Skeletal muscle satellite cell (primary cell): ENCODE results near the gene LUC7L.
"Not testable (repeated sequence)": the region's sequence is repeated elsewhere in the genome, so short reads cannot be mapped to it uniquely, and the experiment has no call there.

Source experiments
- H3K27me3 ChIP-seq: 2 replicates; pipeline ENCODE4 v1.7.0; 2013; ENCODE audit warnings: low read length; ENCODE audit not compliant: control insufficient read depth, insufficient read depth
- H3K36me3 ChIP-seq: 2 replicates; pipeline ENCODE4 v1.7.0; 2013; ENCODE audit warnings: mild to moderate bottlenecking, control low read depth, low read length; ENCODE audit not compliant: insufficient read depth
- H3K4me1 ChIP-seq: 2 replicates; pipeline ENCODE4 v1.7.0; 2013; ENCODE audit warnings: low read length; ENCODE audit not compliant: control insufficient read depth, insufficient read depth
- H3K4me2 ChIP-seq: 2 replicates; pipeline ENCODE4 v1.7.0; 2013; ENCODE audit warnings: mild to moderate bottlenecking, low read length
- H3K4me3 ChIP-seq: 2 replicates; pipeline ENCODE4 v1.7.0; 2013; ENCODE audit warnings: low read length
- H3K9ac ChIP-seq: 2 replicates; pipeline ENCODE4 v1.7.0; 2013; ENCODE audit warnings: mild to moderate bottlenecking, low read depth, low read length, moderate library complexity
- H3K9me3 ChIP-seq: replicated peaks from 2 replicates; pipeline ENCODE4 v1.7.0; 2013; ENCODE audit warnings: mild to moderate bottlenecking, control low read depth, low read length

Gene LUC7L

DNA sequence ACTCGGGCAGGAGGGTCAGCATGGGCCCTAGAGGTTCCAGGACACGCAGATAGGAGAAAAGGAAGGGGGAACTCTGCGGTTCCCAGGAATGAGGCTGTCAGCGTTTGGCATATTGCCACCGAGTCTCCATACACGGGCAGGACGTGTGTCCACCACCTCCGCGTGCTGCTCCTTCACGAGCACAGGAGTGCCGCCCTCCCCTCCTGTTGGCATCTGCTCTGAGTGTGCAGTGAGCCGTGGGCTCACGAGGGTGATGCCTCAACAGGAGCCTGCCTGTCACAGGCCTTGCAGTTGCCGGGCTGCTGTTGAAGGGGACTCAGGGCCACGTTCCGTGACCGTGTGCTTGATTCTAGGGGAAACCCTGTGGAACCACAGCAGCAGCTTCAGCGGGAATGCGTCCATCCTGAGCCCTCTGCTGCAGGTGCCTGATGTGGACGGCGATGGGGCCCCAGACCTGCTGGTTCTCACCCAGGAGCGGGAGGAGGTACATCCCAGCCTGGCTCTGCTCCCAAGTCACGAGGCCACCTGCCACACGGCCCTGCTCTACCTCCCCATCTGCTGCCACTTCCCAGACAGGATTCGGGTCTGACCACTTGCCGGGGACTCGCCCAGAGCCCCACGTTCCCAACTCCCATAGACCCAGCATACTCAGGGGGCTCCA, 31.9 kb upstream of the LUC7L start:
- H3K4me1 ChIP-seq, result peaks cover 5% of the 10 kb centered on the region
- no peak overlapping the region for H3K4me2 ChIP-seq
- no peak overlapping the region for H3K4me3 ChIP-seq
- H3K9ac ChIP-seq, result no peak overlapping the region
- H3K9me3 ChIP-seq, result no peaks in the 10 kb centered on the region
- no peaks in the 10 kb centered on the region for H3K27me3 ChIP-seq
- H3K36me3 ChIP-seq, result peaks cover 14% of the 10 kb centered on the region

DNA sequence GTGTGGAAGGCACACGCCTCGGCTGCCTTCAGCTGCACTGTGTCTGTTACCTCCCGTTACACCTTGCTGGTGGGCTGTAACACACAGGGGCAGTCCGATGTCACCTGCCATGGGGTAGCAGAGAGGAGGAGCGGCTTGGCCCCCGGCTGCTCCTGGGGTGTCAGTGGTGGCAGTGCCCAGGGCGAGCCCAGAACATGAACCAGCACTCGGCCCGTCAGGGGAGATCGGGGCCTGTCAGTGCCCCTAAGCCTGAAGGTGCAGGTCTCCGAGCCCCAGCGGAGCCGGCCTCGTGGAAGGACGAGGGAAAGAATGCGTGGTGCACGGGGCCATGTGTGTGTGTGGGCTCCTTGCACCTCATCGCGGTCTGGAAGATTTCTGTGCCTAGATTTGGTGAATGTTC, 31.1 kb upstream of the LUC7L start:
- Histone ChIP-seq H3K4me1 (no peaks in the 10 kb centered on the region), H3K36me3 (peaks cover 18% of the 10 kb centered on the region), H3K4me3 (no peak overlapping the region), H3K9me3 (no peaks in the 10 kb centered on the region), H3K4me2 (no peak overlapping the region), H3K27me3 (no peaks in the 10 kb centered on the region), H3K9ac (no peak overlapping the region)

DNA sequence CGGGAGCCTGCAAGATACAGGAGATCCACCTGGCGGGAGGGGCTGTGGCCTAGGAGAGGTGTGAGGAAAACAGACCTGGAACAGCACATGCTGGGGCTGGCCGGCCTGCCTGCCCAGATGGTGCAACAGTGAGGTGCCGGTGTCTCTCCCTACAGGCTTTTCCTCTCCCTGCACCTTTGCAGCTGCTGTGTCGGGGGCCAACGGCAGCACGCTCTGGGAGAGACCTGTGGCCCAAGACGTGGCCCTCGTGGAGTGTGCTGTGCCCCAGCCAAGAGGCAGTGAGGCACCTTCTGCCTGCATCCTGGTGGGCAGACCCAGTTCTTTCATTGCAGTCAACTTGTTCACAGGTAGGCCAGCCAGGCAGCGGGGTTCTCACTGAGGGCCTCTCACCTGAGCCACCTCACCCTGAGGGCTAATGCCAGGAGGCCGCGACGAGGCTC, 30.6 kb upstream of the LUC7L start:
- no peak overlapping the region for H3K4me2 ChIP-seq
- no peaks in the 10 kb centered on the region for H3K4me1 ChIP-seq
- H3K9me3 ChIP-seq, result no peaks in the 10 kb centered on the region
- no peak overlapping the region for H3K4me3 ChIP-seq
- peaks cover 17% of the 10 kb centered on the region for H3K36me3 ChIP-seq
- H3K9ac ChIP-seq, result no peak overlapping the region
- H3K27me3 ChIP-seq, result no peaks in the 10 kb centered on the region

DNA sequence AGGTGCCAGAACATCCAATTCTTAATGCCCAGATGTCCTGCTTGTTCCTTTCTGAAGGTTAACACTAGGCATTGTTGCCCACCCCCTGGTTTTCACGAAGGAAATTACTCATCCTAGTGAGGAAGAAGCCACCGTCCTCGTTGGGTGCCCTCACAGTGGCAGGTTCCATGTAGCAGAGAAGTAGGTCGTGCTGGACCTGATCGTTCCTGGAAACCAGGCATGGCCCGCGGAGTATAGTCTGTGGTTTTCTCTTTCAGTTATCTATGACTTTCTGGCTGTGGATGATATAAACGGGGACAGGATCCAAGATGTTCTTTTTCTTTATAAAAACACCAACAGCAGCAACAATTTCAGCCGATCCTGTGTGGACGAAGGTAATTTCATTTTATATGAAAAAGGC, 30.0 kb upstream of the LUC7L start:
- no peaks in the 10 kb centered on the region for H3K27me3 ChIP-seq
- H3K4me2 ChIP-seq, result no peak overlapping the region
- no peaks in the 10 kb centered on the region for H3K9me3 ChIP-seq
- H3K36me3 ChIP-seq, result peaks cover 20% of the 10 kb centered on the region
- no peak overlapping the region for H3K9ac ChIP-seq
- no peak overlapping the region for H3K4me3 ChIP-seq
- no peaks in the 10 kb centered on the region for H3K4me1 ChIP-seq

DNA sequence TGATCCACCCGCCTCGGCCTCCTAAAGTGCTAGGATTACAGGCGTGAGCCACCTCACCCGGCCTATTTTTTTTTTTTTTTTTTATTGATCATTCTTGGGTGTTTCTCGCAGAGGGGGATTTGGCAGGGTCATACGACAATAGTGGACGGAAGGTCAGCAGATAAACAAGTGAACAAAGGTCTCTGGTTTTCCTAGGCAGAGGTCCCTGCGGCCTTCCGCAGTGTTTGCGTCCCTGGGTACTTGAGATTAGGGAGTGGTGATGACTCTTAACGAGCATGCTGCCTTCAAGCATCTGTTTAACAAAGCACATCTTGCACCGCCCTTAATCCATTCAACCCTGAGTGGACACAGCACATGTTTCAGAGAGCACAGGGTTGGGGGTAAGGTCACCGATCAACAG, 28.8 kb upstream of the LUC7L start:
- H3K9ac ChIP-seq, H3K9me3 ChIP-seq, H3K4me2 ChIP-seq, H3K27me3 ChIP-seq, H3K4me3 ChIP-seq, H3K4me1 ChIP-seq: not testable (repeated sequence)
- H3K36me3 ChIP-seq, result peaks cover 21% of the 10 kb centered on the region

DNA sequence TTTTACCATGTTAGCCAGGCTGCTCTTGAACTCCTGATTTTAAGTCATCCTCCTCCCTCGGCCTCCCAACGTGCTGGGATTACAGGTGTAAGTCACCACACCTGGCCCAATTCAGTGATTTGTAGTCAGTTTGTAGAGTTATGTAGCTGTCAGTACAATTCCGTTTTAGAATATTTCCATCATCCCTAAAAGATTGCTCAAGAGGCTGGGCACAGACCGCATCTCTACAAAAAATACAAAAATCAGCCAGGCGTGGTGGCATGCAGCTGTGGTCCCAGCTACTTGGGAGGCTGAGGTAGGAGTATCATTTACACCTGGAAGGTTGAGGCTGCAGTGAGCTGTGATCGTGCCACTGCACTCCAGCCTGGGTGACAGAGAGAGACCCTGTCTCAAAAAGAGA, 25.9 kb upstream of the LUC7L start:
- Histone ChIP-seq H3K9ac (no peak overlapping the region), H3K27me3 (no peaks in the 10 kb centered on the region), H3K4me1 (no peaks in the 10 kb centered on the region), H3K4me3 (no peak overlapping the region), H3K9me3 (no peaks in the 10 kb centered on the region), H3K36me3 (peaks cover 13% of the 10 kb centered on the region), H3K4me2 (no peak overlapping the region)

DNA sequence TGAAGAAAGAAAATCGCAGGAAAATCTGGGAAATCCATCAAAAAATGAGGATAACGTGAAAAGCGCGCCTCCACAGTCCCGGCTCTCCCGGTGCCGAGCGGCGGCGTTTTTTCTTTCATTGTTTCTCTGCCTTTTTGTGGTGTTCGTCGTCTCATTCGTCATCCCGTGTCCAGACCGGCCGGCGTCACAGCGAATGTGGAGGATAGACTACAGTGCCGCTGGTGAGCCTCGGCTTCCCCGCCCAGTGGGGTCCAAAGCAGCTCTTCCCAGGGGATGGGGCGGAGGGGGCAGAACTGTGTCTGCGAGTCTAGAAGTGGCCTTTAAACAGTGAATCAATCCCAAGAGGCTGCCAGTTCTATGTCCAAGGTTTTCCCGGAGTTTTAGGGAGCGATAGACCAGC, 25.2 kb upstream of the LUC7L start:
- Histone ChIP-seq H3K4me3 (no peak overlapping the region), H3K9me3 (no peaks in the 10 kb centered on the region), H3K9ac (no peak overlapping the region), H3K27me3 (no peaks in the 10 kb centered on the region), H3K4me2 (no peak overlapping the region), H3K4me1 (no peaks in the 10 kb centered on the region), H3K36me3 (peaks cover 13% of the 10 kb centered on the region)

DNA sequence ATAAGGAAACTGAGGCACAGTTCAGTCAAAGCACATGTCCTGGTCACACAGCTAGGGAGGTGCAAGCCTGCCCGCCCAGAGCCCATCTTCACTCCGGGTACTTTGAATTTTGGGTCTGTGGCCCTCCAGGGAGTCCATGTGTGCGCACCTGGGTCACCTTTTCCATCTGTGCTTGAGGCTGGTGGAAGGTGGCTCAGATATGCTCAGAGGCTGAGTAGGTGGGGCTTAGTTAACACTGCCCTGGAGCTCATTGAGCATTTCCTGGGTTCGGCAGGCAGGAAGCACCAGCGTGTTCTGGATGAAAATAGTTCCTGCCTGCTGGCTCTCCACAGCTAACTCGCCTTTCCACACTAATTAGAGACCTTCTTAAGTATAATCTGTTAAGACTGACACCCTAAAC, 24.6 kb upstream of the LUC7L start:
- Histone ChIP-seq H3K27me3 (no peaks in the 10 kb centered on the region), H3K4me1 (no peaks in the 10 kb centered on the region), H3K9me3 (no peaks in the 10 kb centered on the region), H3K4me3 (no peak overlapping the region), H3K4me2 (no peak overlapping the region), H3K36me3 (peaks cover 13% of the 10 kb centered on the region), H3K9ac (no peak overlapping the region)

DNA sequence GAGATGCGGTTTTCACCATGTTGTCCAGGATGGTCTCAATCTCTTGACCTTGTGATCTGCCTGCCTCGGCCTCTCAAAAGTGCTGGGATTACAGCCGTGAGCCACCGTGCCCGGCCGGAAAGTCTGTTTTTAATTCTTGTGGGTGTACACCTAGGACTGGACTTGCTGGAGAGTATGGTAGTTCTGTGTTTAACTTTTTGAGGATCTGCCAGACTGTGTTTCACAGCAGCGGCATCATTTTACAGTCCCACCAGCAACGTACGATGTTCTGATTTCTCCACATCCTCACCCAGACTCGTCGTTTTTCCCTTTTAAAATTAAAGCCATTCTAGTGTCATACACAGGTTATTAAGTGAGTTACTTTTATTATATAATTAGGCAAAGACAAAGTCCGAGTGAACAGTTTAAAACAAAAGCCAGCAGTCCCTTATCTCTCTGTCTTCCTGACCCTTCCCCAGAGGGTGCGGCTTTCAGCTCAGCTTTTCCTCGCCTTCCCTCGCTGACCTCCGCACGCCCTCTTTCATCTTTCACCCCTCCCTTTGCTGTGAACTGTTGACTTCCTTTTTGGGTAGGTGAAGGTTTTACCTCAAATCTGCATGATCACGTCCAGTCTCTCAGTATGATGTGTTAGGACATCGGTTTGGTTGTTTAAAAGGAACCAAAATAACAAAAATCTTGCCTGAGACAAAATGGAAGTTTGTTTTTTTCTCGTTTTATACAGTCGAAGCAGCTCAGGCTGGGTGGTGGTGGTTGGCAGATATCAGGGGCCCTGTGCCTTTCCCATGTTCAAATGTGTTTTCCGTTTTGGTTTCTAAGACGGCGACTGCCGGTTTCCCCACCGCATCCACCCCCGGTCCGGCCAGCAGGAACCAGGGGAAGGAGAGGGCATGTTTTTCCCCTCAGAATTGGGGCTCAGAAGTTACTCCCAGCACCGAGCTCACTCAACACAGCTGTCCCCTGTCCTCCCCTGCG, 23.4 kb upstream of the LUC7L start:
- H3K27me3 ChIP-seq, result no peaks in the 10 kb centered on the region
- no peak overlapping the region for H3K4me2 ChIP-seq
- H3K9me3 ChIP-seq, result no peaks in the 10 kb centered on the region
- H3K9ac ChIP-seq, result no peak overlapping the region
- peaks cover 13% of the 10 kb centered on the region for H3K36me3 ChIP-seq
- no peaks in the 10 kb centered on the region for H3K4me1 ChIP-seq
- no peak overlapping the region for H3K4me3 ChIP-seq

DNA sequence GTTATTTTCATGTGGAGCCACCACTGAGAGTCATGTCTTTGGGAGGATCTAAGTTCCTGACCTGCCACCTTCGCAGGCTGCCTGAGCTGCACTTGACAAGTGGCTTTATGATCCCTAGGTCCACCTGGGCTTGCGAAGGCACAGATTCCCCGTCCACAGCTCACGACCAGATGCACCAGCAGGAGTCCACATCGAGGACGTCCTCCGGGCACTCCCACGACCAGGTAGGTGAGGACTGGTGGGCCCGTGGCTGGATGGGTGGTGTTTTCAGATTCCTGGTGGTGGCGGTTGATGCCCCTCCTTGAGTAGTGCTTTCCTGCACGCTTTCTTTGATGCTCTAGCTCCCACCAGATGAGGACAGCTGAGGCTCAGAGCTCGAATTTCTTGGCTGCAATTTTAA, 20.2 kb upstream of the LUC7L start:
- H3K4me3 ChIP-seq, result no peak overlapping the region
- H3K4me2 ChIP-seq, result no peak overlapping the region
- H3K9me3 ChIP-seq, result no peaks in the 10 kb centered on the region
- H3K36me3 ChIP-seq, result peaks cover 3% of the 10 kb centered on the region
- no peaks in the 10 kb centered on the region for H3K4me1 ChIP-seq
- H3K27me3 ChIP-seq, result no peaks in the 10 kb centered on the region
- no peak overlapping the region for H3K9ac ChIP-seq

DNA sequence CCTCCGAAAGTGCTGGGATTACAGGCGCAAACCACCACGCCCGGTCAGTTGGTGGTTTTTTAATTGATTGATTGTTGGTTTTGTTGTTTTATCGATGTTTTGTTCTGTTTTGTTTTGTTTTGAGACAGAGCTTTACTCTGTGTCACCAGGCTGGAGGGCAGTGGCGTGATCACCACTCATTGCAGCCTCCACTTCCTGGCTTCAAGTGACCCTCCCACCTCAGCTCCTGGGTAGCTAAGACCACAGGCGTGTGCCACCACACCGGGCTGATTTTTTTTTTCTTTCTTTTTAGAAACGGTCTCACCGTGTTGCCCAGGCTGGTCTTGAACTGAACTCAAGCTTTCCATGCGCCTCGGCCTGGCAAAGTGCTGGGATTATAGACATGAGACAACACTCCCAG, 17.8 kb upstream of the LUC7L start:
- H3K4me3 ChIP-seq, result no peak overlapping the region
- no peaks in the 10 kb centered on the region for H3K27me3 ChIP-seq
- peaks cover 3% of the 10 kb centered on the region for H3K4me1 ChIP-seq
- no peak overlapping the region for H3K9ac ChIP-seq
- H3K9me3 ChIP-seq, result no peaks in the 10 kb centered on the region
- H3K4me2 ChIP-seq, result no peak overlapping the region
- H3K36me3 ChIP-seq, result no peaks in the 10 kb centered on the region

DNA sequence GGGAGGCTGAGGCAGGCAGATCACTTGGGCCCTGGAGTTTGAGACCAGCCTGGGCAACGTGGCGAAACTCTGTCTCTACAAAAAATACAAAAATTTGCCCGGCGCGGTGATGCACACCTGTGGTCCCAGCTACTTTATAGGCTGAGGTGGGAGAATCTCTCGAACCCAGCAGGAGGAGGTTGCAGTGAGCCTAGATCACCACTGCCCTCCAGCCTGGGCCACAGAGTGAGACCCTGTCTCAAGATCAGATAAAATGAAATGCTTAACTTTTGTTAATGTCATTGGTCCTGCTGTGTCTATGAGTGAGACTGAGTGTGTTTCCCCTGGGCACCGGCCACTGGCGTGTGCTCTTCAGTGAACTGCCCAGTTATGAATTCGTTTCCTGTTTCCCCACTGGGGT, 15.9 kb upstream of the LUC7L start:
- no peak overlapping the region for H3K4me3 ChIP-seq
- no peak overlapping the region for H3K9ac ChIP-seq
- no peaks in the 10 kb centered on the region for H3K36me3 ChIP-seq
- peaks cover 6% of the 10 kb centered on the region for H3K4me1 ChIP-seq
- no peaks in the 10 kb centered on the region for H3K27me3 ChIP-seq
- H3K4me2 ChIP-seq, result no peak overlapping the region
- no peaks in the 10 kb centered on the region for H3K9me3 ChIP-seq
